Gastroesophageal sphincter (tissue), 4 donors: ENCODE measurements around the gene DOCK10. TPM values are rescaled to one million over a fixed set of nuclear protein-coding genes. Genes with fewer than 3 reads are reported as not detected.

Experiments used
- ATAC-seq: fragments of 150-250 bp; one replicate; pipeline ENCODE4 v1.9.1; 2016; ENCODE audit warnings: mild to moderate bottlenecking, moderate library complexity
- H3K27ac ChIP-seq, 4 donors: fragments of 200-600 bp; sonication (generic) in 3 of 4; 1 replicate in 3 of 4; 2 replicates in 1 of 4; pipeline ENCODE4 v1.5.1; 2016 to 2019
- H3K27me3 ChIP-seq: fragments of 200-600 bp; sonication (generic); one replicate; pipeline ENCODE4 v1.5.1; 2019
- H3K36me3 ChIP-seq, 2 donors: fragments of 200-600 bp; sonication (generic); one replicate each; pipeline ENCODE4 v1.5.1; 2019; ENCODE audit warnings: control low read depth in 1 of 2
- H3K4me1 ChIP-seq, 3 donors: fragments of 200-600 bp; sonication (generic); 1 replicate in 2 of 3; 2 replicates in 1 of 3; pipeline ENCODE4 v1.5.1; 2016 to 2019; ENCODE audit warnings: control low read depth in 2 of 3
- H3K4me3 ChIP-seq, 2 donors: fragments of 200-600 bp; sonication (generic); one replicate each; pipeline ENCODE4 v1.5.1; 2019; ENCODE audit warnings: mild to moderate bottlenecking in 1 of 2, moderate library complexity in 1 of 2
- H3K9me3 ChIP-seq, 3 donors: fragments of 200-600 bp; sonication (generic); one replicate each; pipeline ENCODE4 v1.5.1; 2017 to 2019; ENCODE audit warnings: control low read depth in 2 of 3
- CTCF ChIP-seq, 4 experiments: fragments of 200-600 bp in 2 of 4; fragments of 450-650 bp in 2 of 4; sonication (generic) in 1 of 4; IDR thresholded peaks; one replicate each; pipeline ENCODE4 v1.5.1; 2017 to 2019; ENCODE audit warnings: antibody characterized with exemption in 4 of 4, mild to moderate bottlenecking in 2 of 4, moderate library complexity in 2 of 4
- EP300 ChIP-seq: sonication (generic); formaldehyde crosslinking; IDR thresholded peaks from one replicate; pipeline ENCODE4 v1.6.1; 2017; ENCODE audit warnings: antibody characterized with exemption, mild to moderate bottlenecking
- POLR2A ChIP-seq, 2 donors: fragments of 450-650 bp; IDR thresholded peaks; one replicate each; pipeline ENCODE4 v1.6.1; 2017; ENCODE audit warnings: antibody characterized with exemption in 2 of 2, mild to moderate bottlenecking in 2 of 2, moderate library complexity in 1 of 2
- POLR2AphosphoS5 ChIP-seq: sonication (generic); formaldehyde crosslinking; IDR thresholded peaks from one replicate; pipeline ENCODE4 v1.6.1; 2017; ENCODE audit warnings: antibody characterized with exemption
- WGBS, 2 donors: methylation state at CpG; one replicate each; pipeline ENCODE4 v1.1.5; 2018; ENCODE audit warnings: low coverage in 1 of 2; 5-methylcytosine and 5-hydroxymethylcytosine counted together
- total RNA-seq, 4 donors: library from RNA; depleted of rRNA; stranded (reverse); fragments of >200 nt; gene quantifications; one replicate each; pipeline ENCODE4 v1.1.0, GENCODE V29; 2016

DOCK10 gene
- total RNA-seq, 4 donors from 2014 or later, result 3.6 to 12.6 (median 7.3) TPM

DNA sequence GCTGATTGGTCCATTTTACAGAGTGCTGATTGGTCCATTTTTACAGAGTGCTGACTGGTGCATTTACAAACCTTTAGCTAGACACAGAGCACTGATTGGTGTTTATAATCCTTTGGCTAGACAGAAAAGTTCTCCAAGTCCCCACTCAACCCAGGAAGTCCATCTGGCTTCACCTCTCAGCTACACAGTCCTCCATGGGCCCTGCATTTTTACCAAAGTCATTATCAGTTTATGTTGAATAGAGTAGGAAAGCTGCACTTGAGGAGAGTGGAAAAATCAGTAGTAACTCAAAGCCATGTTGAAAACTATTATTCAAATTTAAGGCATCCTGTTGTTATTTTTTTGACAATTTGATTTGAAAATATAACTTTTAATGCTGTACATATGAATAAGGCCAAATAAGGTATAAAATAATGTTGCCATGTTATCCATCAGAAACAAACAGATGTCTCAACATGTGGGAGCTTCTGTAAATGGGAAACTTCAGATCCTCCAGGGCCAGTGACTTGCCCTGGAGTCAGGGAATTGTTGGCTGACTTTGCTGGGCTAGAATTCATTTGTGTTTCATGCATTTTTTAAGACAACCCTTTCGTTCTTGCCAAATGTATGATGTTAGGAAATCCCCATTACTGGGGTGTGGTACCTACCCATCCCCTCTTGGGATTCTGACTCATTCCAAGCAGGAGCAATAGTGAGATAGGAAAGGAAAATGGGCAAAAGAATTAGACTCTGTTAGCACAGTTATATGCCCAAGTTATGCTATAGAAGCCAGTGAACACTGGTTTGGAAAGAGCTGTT lies 288.3 kb downstream of the DOCK10 start:
- H3K27me3 ChIP-seq, result no peaks in the 10 kb centered on the region
- peak; percentile 82 for ATAC-seq
- peaks cover 0 to 18% (median 0%) of the 10 kb centered on the region in 3 donors for H3K9me3 ChIP-seq
- no peak overlapping the region for H3K4me3 ChIP-seq
- H3K4me1 ChIP-seq, result no peaks in the 10 kb centered on the region
- no peak overlapping the region for H3K27ac ChIP-seq
- peaks cover 0 to 9% of the 10 kb centered on the region in 2 donors for H3K36me3 ChIP-seq
- TF ChIP-seq POLR2AphosphoS5 (no peak), EP300 (no peak), POLR2A (IDR thresholded peaks at IDR 0.05) (no peak), CTCF (IDR thresholded peaks at IDR 0.05) (no peak)
- WGBS, 2 donors, result 22 to 43% methylated on average over 1 of the region's 1 CpG

- H3K9me3 ChIP-seq, result peaks cover 0 to under 1% (median 0%) of the 10 kb centered on the region in 3 donors
- TF ChIP-seq EP300, result no peak
- no peak for TF ChIP-seq CTCF (IDR thresholded peaks at IDR 0.05)
- no peak for TF ChIP-seq POLR2A (IDR thresholded peaks at IDR 0.05)
- no peak for TF ChIP-seq POLR2AphosphoS5
- H3K36me3 ChIP-seq, result no peaks in the 10 kb centered on the region
- H3K4me3 ChIP-seq, result no peak overlapping the region
- WGBS, 2 donors, result 62 to 75% methylated on average over 4 to 5 of the region's 5 CpGs
- no peaks in the 10 kb centered on the region for H3K27me3 ChIP-seq
- H3K4me1 ChIP-seq, result no peaks in the 10 kb centered on the region
- no peak for ATAC-seq
- no peak overlapping the region for H3K27ac ChIP-seq
Observed at GRCh38 chr2:224751996-224752698, 290.1 kb downstream of the DOCK10 start.

DNA sequence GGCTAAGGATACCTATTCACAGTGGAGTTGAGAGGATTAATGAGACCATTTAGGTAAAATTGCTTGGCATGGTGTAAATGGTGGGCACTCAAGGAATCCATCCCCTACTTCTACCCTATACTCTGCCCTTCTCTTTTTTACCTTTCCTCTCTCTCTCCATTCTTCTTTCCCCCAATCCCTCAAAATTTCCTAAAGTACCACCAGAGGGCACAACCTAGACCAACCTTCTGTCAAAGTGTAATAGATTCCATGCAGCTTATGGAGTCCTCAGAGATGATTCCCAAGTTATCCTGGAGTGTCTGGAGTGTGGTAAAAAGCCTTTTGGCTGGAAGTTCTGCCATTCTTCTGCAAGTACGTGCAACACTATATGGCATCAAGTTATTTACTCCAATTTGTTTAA lies 293.1 kb downstream of the DOCK10 start:
- no peak for TF ChIP-seq EP300
- TF ChIP-seq POLR2A (IDR thresholded peaks at IDR 0.05), result no peak
- TF ChIP-seq POLR2AphosphoS5, result no peak
- no peak for TF ChIP-seq CTCF (IDR thresholded peaks at IDR 0.05)
- Histone ChIP-seq H3K27ac (no peak overlapping the region), H3K4me1 (no peaks in the 10 kb centered on the region), H3K36me3 (no peaks in the 10 kb centered on the region), H3K27me3 (no peaks in the 10 kb centered on the region), H3K4me3 (no peak overlapping the region), H3K9me3 (no peaks in the 10 kb centered on the region)
- no peak for ATAC-seq
- WGBS, 2 donors, result 40 to 83% methylated on average over 1 of the region's 1 CpG

- no peaks in the 10 kb centered on the region for H3K27me3 ChIP-seq
- no peak overlapping the region for H3K27ac ChIP-seq
- ATAC-seq, result no peak
- H3K36me3 ChIP-seq, result no peaks in the 10 kb centered on the region
- WGBS, 2 donors, result 47 to 70% methylated on average over 1 to 4 of the region's 4 CpGs
- no peak overlapping the region for H3K4me3 ChIP-seq
- no peaks in the 10 kb centered on the region for H3K4me1 ChIP-seq
- TF ChIP-seq CTCF (IDR thresholded peaks at IDR 0.05) (no peak), EP300 (no peak)
- H3K9me3 ChIP-seq, result no peaks in the 10 kb centered on the region
Observed at GRCh38 chr2:224747765-224748164, 294.5 kb downstream of the DOCK10 start.

DNA sequence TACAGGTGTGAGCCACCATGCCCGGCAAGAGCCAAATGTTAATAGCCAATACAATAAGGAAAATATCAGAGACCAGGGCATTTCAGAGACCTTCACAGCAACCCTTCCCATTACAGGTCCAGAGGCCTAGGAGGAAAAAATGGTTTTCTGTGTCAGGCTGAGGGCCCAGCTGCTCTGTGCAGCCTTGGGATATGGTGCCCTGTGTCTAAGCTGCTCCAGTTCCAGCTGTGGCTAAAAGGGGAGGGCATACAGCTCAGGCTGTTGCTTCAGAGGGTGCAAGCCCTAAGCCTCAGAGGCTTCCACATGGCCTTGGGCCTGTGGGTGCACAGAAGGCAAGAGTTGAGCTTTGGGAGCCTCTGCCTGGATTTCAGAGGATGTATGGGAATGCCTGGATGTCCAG lies 306.0 kb downstream of the DOCK10 start:
- no peaks in the 10 kb centered on the region for H3K27me3 ChIP-seq
- no peaks in the 10 kb centered on the region for H3K4me1 ChIP-seq
- H3K36me3 ChIP-seq, result no peaks in the 10 kb centered on the region
- WGBS, 2 donors, result no CpG with 5 or more reads among the region's 1 CpG
- no peak overlapping the region for H3K4me3 ChIP-seq
- no peak overlapping the region for H3K27ac ChIP-seq
- ATAC-seq, result no peak
- H3K9me3 ChIP-seq, result peaks cover 0 to 5% (median 0%) of the 10 kb centered on the region in 3 donors
- no peak for TF ChIP-seq CTCF (IDR thresholded peaks at IDR 0.05)
- TF ChIP-seq EP300, result no peak
- TF ChIP-seq POLR2A (IDR thresholded peaks at IDR 0.05), result no peak
- no peak for TF ChIP-seq POLR2AphosphoS5
